HPDE6-E6E7 (cell line): ENCODE results near the gene DENND1B.

Source experiments
- DNase-seq: peaks from one replicate; pipeline ENCODE4 v3.0.0; 2011; ENCODE audit warnings: missing footprints; ENCODE audit errors: extremely low spot score

DENND1B gene

GRCh38 chr1:197468543-197469175 is 306.6 kb downstream of the DENND1B start:
- DNase-seq = no peak

- no peak for DNase-seq
Measured at GRCh38 chr1:197467881-197468280, 307.4 kb downstream of the DENND1B start.

GRCh38 chr1:197466813-197467212 is 308.5 kb downstream of the DENND1B start:
- no peak for DNase-seq

- no peak for DNase-seq
Measured at GRCh38 chr1:197465528-197466327, 309.6 kb downstream of the DENND1B start.

- no peak for DNase-seq
Measured at GRCh38 chr1:197464044-197464443, 311.2 kb downstream of the DENND1B start.

GRCh38 chr1:197463142-197463541 is 312.1 kb downstream of the DENND1B start:
- no peak for DNase-seq

GRCh38 chr1:197462539-197462938 is 312.7 kb downstream of the DENND1B start:
- no peak for DNase-seq
